ENCODE measurements around the gene KIF21B. TPM values are rescaled to one million over a fixed set of nuclear protein-coding genes. Genes with fewer than 3 reads are reported as not detected.

KIF21B gene
- polyA plus RNA-seq, 1 experiment, result 0.10 TPM

DNA sequence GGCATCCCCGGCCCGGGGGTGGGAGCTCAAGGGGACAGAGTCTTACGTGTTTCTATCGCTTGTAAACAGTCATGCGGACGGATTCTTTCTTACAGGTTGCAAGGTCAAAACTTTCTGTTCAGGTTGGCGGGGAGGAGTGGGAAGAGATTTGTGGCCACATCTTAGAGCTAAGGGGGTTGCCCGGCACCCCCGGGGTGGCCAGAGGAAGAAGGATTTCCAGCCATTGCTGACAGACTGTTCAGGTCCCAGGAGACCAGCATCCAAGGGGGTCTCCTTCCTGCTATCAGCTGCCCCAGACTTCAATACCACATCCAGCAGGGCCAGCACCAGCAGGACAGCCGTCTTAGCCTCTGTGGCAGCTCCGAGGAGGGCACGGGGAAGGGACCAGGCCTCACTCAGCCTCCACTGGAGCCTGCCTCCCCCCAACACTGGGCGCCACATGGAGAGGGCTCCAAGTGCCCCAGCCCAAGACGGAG lies 52.0 kb downstream of the KIF21B start:
- no peak overlapping the region for H3K4me3 ChIP-seq (ENCODE audit: low read depth, low read length)
- ChIA-PET CTCF (interaction anchor here (0.8 to 4.6 kb wide), 34 partner anchors 11 to 409 kb away, joined by 3 to 65 read pairs (median 4); partner anchors contain the start of genes CACNA1S and DDX59), POLR2A (no interaction called here)
- H3K27me3 ChIP-seq (ENCODE audit: control insufficient read depth, insufficient read depth, low read length), result no peaks in the 10 kb centered on the region
- TF ChIP-seq, protein P1, sequence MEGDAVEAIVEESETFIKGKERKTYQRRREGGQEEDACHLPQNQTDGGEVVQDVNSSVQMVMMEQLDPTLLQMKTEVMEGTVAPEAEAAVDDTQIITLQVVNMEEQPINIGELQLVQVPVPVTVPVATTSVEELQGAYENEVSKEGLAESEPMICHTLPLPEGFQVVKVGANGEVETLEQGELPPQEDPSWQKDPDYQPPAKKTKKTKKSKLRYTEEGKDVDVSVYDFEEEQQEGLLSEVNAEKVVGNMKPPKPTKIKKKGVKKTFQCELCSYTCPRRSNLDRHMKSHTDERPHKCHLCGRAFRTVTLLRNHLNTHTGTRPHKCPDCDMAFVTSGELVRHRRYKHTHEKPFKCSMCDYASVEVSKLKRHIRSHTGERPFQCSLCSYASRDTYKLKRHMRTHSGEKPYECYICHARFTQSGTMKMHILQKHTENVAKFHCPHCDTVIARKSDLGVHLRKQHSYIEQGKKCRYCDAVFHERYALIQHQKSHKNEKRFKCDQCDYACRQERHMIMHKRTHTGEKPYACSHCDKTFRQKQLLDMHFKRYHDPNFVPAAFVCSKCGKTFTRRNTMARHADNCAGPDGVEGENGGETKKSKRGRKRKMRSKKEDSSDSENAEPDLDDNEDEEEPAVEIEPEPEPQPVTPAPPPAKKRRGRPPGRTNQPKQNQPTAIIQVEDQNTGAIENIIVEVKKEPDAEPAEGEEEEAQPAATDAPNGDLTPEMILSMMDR (IDR thresholded peaks at IDR 0.05; ENCODE audit: insufficient read depth, low read depth, low read length), result no peak
- DNase-seq (ENCODE audit: low read depth), result no peak
- no peaks in the 10 kb centered on the region for H3K36me3 ChIP-seq (ENCODE audit: control insufficient read depth, insufficient read depth, low read length)

DNA sequence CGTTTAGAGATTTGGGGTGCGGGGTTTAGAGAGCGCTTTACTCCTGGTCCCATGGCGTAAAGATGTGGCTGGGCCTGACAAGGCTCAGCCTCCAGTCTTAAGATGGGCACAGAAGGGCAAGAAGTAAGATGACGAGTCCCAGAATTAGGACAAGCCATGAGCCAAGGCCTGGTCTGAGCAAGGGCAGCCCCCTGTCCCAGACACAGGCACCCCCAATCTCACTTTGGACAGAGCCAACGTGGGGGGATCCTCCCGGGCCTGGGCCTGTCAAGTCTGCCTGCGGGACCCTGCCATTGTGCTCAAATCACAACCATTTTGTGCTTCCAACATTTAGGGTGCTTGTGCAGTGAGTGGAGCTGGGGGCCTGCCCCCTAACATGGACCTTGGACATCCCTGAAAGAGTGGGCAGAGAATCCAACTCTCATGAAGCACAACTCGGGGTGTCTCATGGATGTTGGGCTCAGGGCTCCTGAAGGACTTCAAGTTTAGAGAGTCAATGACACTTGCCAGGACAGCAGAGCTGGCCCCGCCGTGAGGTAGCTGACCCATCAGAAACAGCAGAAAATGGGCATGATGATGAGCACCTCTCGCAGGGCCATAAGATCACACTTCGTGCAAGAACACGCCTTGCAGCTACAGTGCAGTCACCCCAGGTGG lies 52.6 kb downstream of the KIF21B start:
- Histone ChIP-seq H3K4me3 (ENCODE audit: low read depth, low read length) (no peak overlapping the region), H3K36me3 (ENCODE audit: control insufficient read depth, insufficient read depth, low read length) (no peaks in the 10 kb centered on the region), H3K27me3 (ENCODE audit: control insufficient read depth, insufficient read depth, low read length) (no peaks in the 10 kb centered on the region)
- TF ChIP-seq, protein P1 (IDR thresholded peaks at IDR 0.05; ENCODE audit: insufficient read depth, low read depth, low read length), result no peak
- no peak for DNase-seq (ENCODE audit: low read depth)
- ChIA-PET POLR2A (no interaction called here), CTCF (interaction anchor here (0.8 to 4.6 kb wide), 22 partner anchors 10 to 349 kb away, joined by 3 to 65 read pairs (median 5); partner anchors contain the start of genes CACNA1S and DDX59)

- TF ChIP-seq, protein P1 (IDR thresholded peaks at IDR 0.05; ENCODE audit: insufficient read depth, low read depth, low read length), result no peak
- Histone ChIP-seq H3K27me3 (ENCODE audit: control insufficient read depth, insufficient read depth, low read length) (no peaks in the 10 kb centered on the region; the same call in 1 of the 2 replicates), H3K4me3 (ENCODE audit: low read depth, low read length) (no peak overlapping the region), H3K36me3 (ENCODE audit: control insufficient read depth, insufficient read depth, low read length) (no peaks in the 10 kb centered on the region)
- POLR2A ChIA-PET, result no interaction called here
- DNase-seq (ENCODE audit: low read depth), result no peak
- CTCF ChIA-PET, result interaction anchor here (1.6 to 4.6 kb wide), 2 partner anchors 70 to 114 kb away, joined by 3 to 65 read pairs; no protein-coding TSS in a partner anchor
Measured at GRCh38 chr1:200969726-200970561, 53.6 kb downstream of the KIF21B start.

DNA sequence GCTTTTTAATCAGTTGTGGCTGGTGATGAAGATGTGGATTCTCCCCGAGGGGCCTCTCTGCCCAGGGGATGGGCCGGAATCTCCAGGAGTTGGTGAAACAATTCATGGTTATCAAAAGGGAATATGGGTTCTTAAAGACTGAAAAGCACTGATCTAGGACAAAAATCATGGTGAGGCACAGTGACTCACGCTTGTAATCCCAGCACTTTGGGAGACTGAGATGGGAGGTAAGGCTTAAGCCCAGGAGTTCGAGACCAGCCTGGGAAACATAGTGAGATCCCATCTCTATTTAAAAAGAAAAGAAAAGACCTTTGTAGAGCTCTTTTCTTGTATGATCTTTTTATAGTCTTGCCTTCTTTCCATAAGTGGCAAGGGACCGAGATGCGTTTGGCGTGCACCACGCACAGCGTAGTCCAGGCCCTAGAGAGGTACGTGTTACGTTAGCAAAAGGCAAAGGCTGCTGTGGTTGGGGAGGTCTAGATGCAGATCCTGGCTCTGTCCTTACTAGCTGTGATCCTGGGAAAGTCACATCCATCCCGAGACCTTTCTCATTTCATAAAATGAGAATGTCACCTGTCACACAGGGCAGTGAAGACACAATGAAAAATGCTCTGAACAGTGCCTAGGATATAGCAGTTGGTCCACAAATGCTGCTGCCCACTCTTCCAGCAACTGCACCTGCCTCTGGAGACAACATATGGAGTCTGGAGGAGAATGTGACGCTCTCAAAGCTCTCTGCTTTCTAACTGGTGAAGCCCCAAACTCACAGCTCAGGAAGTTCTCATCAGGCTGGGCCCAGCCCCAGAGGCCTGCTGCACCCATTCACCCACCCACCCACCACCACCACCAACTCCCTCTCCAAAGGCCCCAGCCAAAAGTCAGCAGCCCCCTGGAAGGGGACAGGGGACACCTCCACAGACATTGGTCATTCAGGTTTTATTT lies 54.8 kb downstream of the KIF21B start:
- Histone ChIP-seq H3K27me3 (ENCODE audit: control insufficient read depth, insufficient read depth, low read length) (peaks cover 1% of the 10 kb centered on the region; the same call in 1 of the 2 replicates), H3K4me3 (ENCODE audit: low read depth, low read length) (no peak overlapping the region), H3K36me3 (ENCODE audit: control insufficient read depth, insufficient read depth, low read length) (no peaks in the 10 kb centered on the region)
- no peak for DNase-seq (ENCODE audit: low read depth)
- CTCF ChIA-PET, result no interaction called here
- POLR2A ChIA-PET, result no interaction called here
- TF ChIP-seq, protein P1 (IDR thresholded peaks at IDR 0.05; ENCODE audit: insufficient read depth, low read depth, low read length), result no peak

Measured in BJ (cell line).